ENCODE data around the gene LRRC14B.
"Not testable (repeated sequence)": the region's sequence is repeated elsewhere in the genome, so short reads cannot be mapped to it uniquely, and the experiment has no call there.

Gene LRRC14B

GRCh38 chr5:204966-205670, 13.8 kb downstream of the LRRC14B start:
- no peak for TF ChIP-seq YY1 (IDR thresholded peaks at IDR 0.05; ENCODE audit: insufficient read depth, insufficient read length)
- no peak for TF ChIP-seq ZNF274 (IDR thresholded peaks at IDR 0.05; ENCODE audit: low read depth, low read length)
- no peak for TF ChIP-seq SUZ12 (IDR thresholded peaks at IDR 0.05; ENCODE audit: extremely low read depth, insufficient read depth, insufficient read length)
- no peaks in the 10 kb centered on the region for H3K4me1 ChIP-seq (ENCODE audit: insufficient read depth, insufficient read length)
- H3K4me3 ChIP-seq (ENCODE audit: insufficient read length, low read depth), result no peak overlapping the region
- no peak for DNase-seq (ENCODE audit: low read depth, low spot score)
- H3K36me3 ChIP-seq (ENCODE audit: insufficient read depth, insufficient read length, low read length), result peaks cover 38% of the 10 kb centered on the region
- H3K27me3 ChIP-seq (ENCODE audit: insufficient read depth, insufficient read length), result no peaks in the 10 kb centered on the region
- H3K9ac ChIP-seq (ENCODE audit: insufficient read length, low read depth), result no peak overlapping the region
- no peaks in the 10 kb centered on the region for H3K9me3 ChIP-seq (ENCODE audit: insufficient read depth, low read length)

- Histone ChIP-seq H3K36me3 (ENCODE audit: insufficient read depth, insufficient read length, low read length) (peaks cover 38% of the 10 kb centered on the region), H3K4me3 (ENCODE audit: insufficient read length, low read depth) (no peak overlapping the region), H3K9me3 (ENCODE audit: insufficient read depth, low read length) (no peaks in the 10 kb centered on the region), H3K27me3 (ENCODE audit: insufficient read depth, insufficient read length) (no peaks in the 10 kb centered on the region), H3K4me1 (ENCODE audit: insufficient read depth, insufficient read length) (no peaks in the 10 kb centered on the region), H3K9ac (ENCODE audit: insufficient read length, low read depth) (no peak overlapping the region)
- TF ChIP-seq ZNF274 (IDR thresholded peaks at IDR 0.05; ENCODE audit: low read depth, low read length) (no peak), SUZ12 (IDR thresholded peaks at IDR 0.05; ENCODE audit: extremely low read depth, insufficient read depth, insufficient read length) (no peak), YY1 (IDR thresholded peaks at IDR 0.05; ENCODE audit: insufficient read depth, insufficient read length) (no peak)
- DNase-seq (ENCODE audit: low read depth, low spot score), result no peak
Measured at GRCh38 chr5:206406-206805, 15.1 kb downstream of the LRRC14B start.

- H3K9ac ChIP-seq (ENCODE audit: insufficient read length, low read depth), result no peak overlapping the region
- TF ChIP-seq SUZ12 (IDR thresholded peaks at IDR 0.05; ENCODE audit: extremely low read depth, insufficient read depth, insufficient read length) (no peak), YY1 (IDR thresholded peaks at IDR 0.05; ENCODE audit: insufficient read depth, insufficient read length) (no peak), ZNF274 (IDR thresholded peaks at IDR 0.05; ENCODE audit: low read depth, low read length) (no peak)
- no peaks in the 10 kb centered on the region for H3K9me3 ChIP-seq (ENCODE audit: insufficient read depth, low read length)
- no peaks in the 10 kb centered on the region for H3K27me3 ChIP-seq (ENCODE audit: insufficient read depth, insufficient read length)
- H3K4me3 ChIP-seq (ENCODE audit: insufficient read length, low read depth), result no peak overlapping the region
- no peak for DNase-seq (ENCODE audit: low read depth, low spot score)
- no peaks in the 10 kb centered on the region for H3K4me1 ChIP-seq (ENCODE audit: insufficient read depth, insufficient read length)
- peaks cover 36% of the 10 kb centered on the region for H3K36me3 ChIP-seq (ENCODE audit: insufficient read depth, insufficient read length, low read length)
Measured at GRCh38 chr5:206927-207536, 15.7 kb downstream of the LRRC14B start.

GRCh38 chr5:207599-207998, 16.3 kb downstream of the LRRC14B start:
- Histone ChIP-seq H3K9ac (ENCODE audit: insufficient read length, low read depth) (no peak overlapping the region), H3K4me3 (ENCODE audit: insufficient read length, low read depth) (no peak overlapping the region), H3K36me3 (ENCODE audit: insufficient read depth, insufficient read length, low read length) (peaks cover 32% of the 10 kb centered on the region), H3K27me3 (ENCODE audit: insufficient read depth, insufficient read length) (no peaks in the 10 kb centered on the region), H3K9me3 (ENCODE audit: insufficient read depth, low read length) (no peaks in the 10 kb centered on the region), H3K4me1 (ENCODE audit: insufficient read depth, insufficient read length) (no peaks in the 10 kb centered on the region)
- TF ChIP-seq SUZ12 (IDR thresholded peaks at IDR 0.05; ENCODE audit: extremely low read depth, insufficient read depth, insufficient read length) (no peak), ZNF274 (IDR thresholded peaks at IDR 0.05; ENCODE audit: low read depth, low read length) (no peak), YY1 (IDR thresholded peaks at IDR 0.05; ENCODE audit: insufficient read depth, insufficient read length) (no peak)
- no peak for DNase-seq (ENCODE audit: low read depth, low spot score)

GRCh38 chr5:208449-209114, 17.3 kb downstream of the LRRC14B start:
- no peak overlapping the region for H3K9ac ChIP-seq (ENCODE audit: insufficient read length, low read depth)
- no peak for TF ChIP-seq YY1 (IDR thresholded peaks at IDR 0.05; ENCODE audit: insufficient read depth, insufficient read length)
- no peak for TF ChIP-seq SUZ12 (IDR thresholded peaks at IDR 0.05; ENCODE audit: extremely low read depth, insufficient read depth, insufficient read length)
- no peak for TF ChIP-seq ZNF274 (IDR thresholded peaks at IDR 0.05; ENCODE audit: low read depth, low read length)
- H3K9me3 ChIP-seq (ENCODE audit: insufficient read depth, low read length), result no peaks in the 10 kb centered on the region
- H3K4me1 ChIP-seq (ENCODE audit: insufficient read depth, insufficient read length), result no peaks in the 10 kb centered on the region
- H3K27me3 ChIP-seq (ENCODE audit: insufficient read depth, insufficient read length), result no peaks in the 10 kb centered on the region
- DNase-seq (ENCODE audit: low read depth, low spot score), result no peak
- H3K4me3 ChIP-seq (ENCODE audit: insufficient read length, low read depth), result no peak overlapping the region
- peaks cover 30% of the 10 kb centered on the region for H3K36me3 ChIP-seq (ENCODE audit: insufficient read depth, insufficient read length, low read length)

- Histone ChIP-seq H3K36me3 (ENCODE audit: insufficient read depth, insufficient read length, low read length) (peaks cover 9% of the 10 kb centered on the region), H3K27me3 (ENCODE audit: insufficient read depth, insufficient read length) (no peaks in the 10 kb centered on the region), H3K4me3 (ENCODE audit: insufficient read length, low read depth) (no peak overlapping the region), H3K4me1 (ENCODE audit: insufficient read depth, insufficient read length) (no peaks in the 10 kb centered on the region), H3K9ac (ENCODE audit: insufficient read length, low read depth) (no peak overlapping the region), H3K9me3 (ENCODE audit: insufficient read depth, low read length) (no peaks in the 10 kb centered on the region)
- TF ChIP-seq SUZ12 (IDR thresholded peaks at IDR 0.05; ENCODE audit: extremely low read depth, insufficient read depth, insufficient read length) (no peak), YY1 (IDR thresholded peaks at IDR 0.05; ENCODE audit: insufficient read depth, insufficient read length) (no peak), ZNF274 (IDR thresholded peaks at IDR 0.05; ENCODE audit: low read depth, low read length) (no peak)
- DNase-seq (ENCODE audit: low read depth, low spot score), result no peak
Measured at GRCh38 chr5:213803-214395, 22.6 kb downstream of the LRRC14B start.

- H3K9me3 ChIP-seq (ENCODE audit: insufficient read depth, low read length); H3K36me3 ChIP-seq (ENCODE audit: insufficient read depth, insufficient read length, low read length); H3K27me3 ChIP-seq (ENCODE audit: insufficient read depth, insufficient read length); H3K9ac ChIP-seq (ENCODE audit: insufficient read length, low read depth); DNase-seq (ENCODE audit: low read depth, low spot score); H3K4me1 ChIP-seq (ENCODE audit: insufficient read depth, insufficient read length); H3K4me3 ChIP-seq (ENCODE audit: insufficient read length, low read depth): not testable (repeated sequence)
Measured at GRCh38 chr5:215256-215655, 24.0 kb downstream of the LRRC14B start.

- not testable (repeated sequence) for H3K4me3 ChIP-seq (ENCODE audit: insufficient read length, low read depth); H3K4me1 ChIP-seq (ENCODE audit: insufficient read depth, insufficient read length); H3K9me3 ChIP-seq (ENCODE audit: insufficient read depth, low read length); H3K27me3 ChIP-seq (ENCODE audit: insufficient read depth, insufficient read length); H3K36me3 ChIP-seq (ENCODE audit: insufficient read depth, insufficient read length, low read length); DNase-seq (ENCODE audit: low read depth, low spot score); H3K9ac ChIP-seq (ENCODE audit: insufficient read length, low read depth)
Measured at GRCh38 chr5:216076-216475, 24.8 kb downstream of the LRRC14B start.

GRCh38 chr5:217494-218456, 26.5 kb downstream of the LRRC14B start, which contains the start of the genes CCDC127 and SDHA:
TSS of gene CCDC127 (minus strand) at chr5:218153. CDS start at chr5:216849, 1,304 bp downstream.
TSS of gene SDHA (plus strand) at chr5:218320. CDS start at chr5:218356, 36 bp downstream.
- peak; percentile 79 for DNase-seq (ENCODE audit: low read depth, low spot score)
- not testable (repeated sequence) for H3K27me3 ChIP-seq (ENCODE audit: insufficient read depth, insufficient read length); H3K36me3 ChIP-seq (ENCODE audit: insufficient read depth, insufficient read length, low read length); H3K4me1 ChIP-seq (ENCODE audit: insufficient read depth, insufficient read length); H3K9me3 ChIP-seq (ENCODE audit: insufficient read depth, low read length)
- peak within 1 kb of the TSS; percentile 80 for H3K4me3 ChIP-seq (ENCODE audit: insufficient read length, low read depth)
- peak within 1 kb of the TSS; percentile 94 for H3K9ac ChIP-seq (ENCODE audit: insufficient read length, low read depth)

All from NT2/D1 (cell line).